DND-41 (cell line): ENCODE measurements around the gene NLRC4.

Experiments
- ATAC-seq: fragments of 200-7000 bp; cut with Tn5 transposase; 3 replicates; pipeline ENCODE4 v1.9.1; 2021; ENCODE audit warnings: low read depth; ENCODE audit not compliant: insufficient read depth
- DNase-seq: peaks from one replicate; pipeline ENCODE4 v3.0.0-alpha.2; 2020
- H2AFZ ChIP-seq: 2 replicates; pipeline ENCODE4 v1.6.0; 2012; ENCODE audit warnings: low read depth, low read length
- H3K27ac ChIP-seq: 2 replicates; pipeline ENCODE4 v1.5.1; 2012; ENCODE audit warnings: low read length, inconsistent platforms
- H3K27me3 ChIP-seq: fragments of 200-600 bp; sonication (generic); 2 replicates; pipeline ENCODE4 v1.6.0; 2012; ENCODE audit warnings: low read length, mild to moderate bottlenecking, inconsistent platforms; ENCODE audit not compliant: insufficient read depth, poor library complexity
- H3K36me3 ChIP-seq: 2 replicates; pipeline ENCODE4 v1.5.1; 2012; ENCODE audit warnings: low read length, inconsistent platforms; ENCODE audit not compliant: insufficient read depth
- H3K4me1 ChIP-seq: 2 replicates; pipeline ENCODE4 v1.5.1; 2012; ENCODE audit warnings: mild to moderate bottlenecking, low read length; ENCODE audit not compliant: insufficient read depth
- H3K4me2 ChIP-seq: 2 replicates; pipeline ENCODE4 v1.6.0; 2012; ENCODE audit warnings: mild to moderate bottlenecking, moderate library complexity, low read length, inconsistent platforms; ENCODE audit not compliant: insufficient read depth
- H3K4me3 ChIP-seq, 2 experiments: fragments of 200-600 bp in 1 of 2; shearing (Covaris generic) in 1 of 2; 2 replicates each; pipeline ENCODE4 v1.5.1; 2012 to 2016; ENCODE audit warnings: inconsistent platforms in 2 of 2, low read length in 2 of 2, mild to moderate bottlenecking in 2 of 2, low read depth in 1 of 2, moderate library complexity in 1 of 2
- H3K79me2 ChIP-seq: 2 replicates; pipeline ENCODE4 v1.6.0; 2012; ENCODE audit warnings: low read length, inconsistent platforms; ENCODE audit not compliant: insufficient read depth
- H3K9ac ChIP-seq: 2 replicates; pipeline ENCODE4 v1.6.0; 2012; ENCODE audit warnings: low read depth, mild to moderate bottlenecking, inconsistent platforms, low read length, moderate library complexity
- H3K9me3 ChIP-seq: 2 replicates; pipeline ENCODE4 v1.5.1; 2012; ENCODE audit warnings: low read length, moderate library complexity, mild to moderate bottlenecking, inconsistent platforms; ENCODE audit not compliant: insufficient read depth, severe bottlenecking
- H4K20me1 ChIP-seq: 2 replicates; pipeline ENCODE4 v1.6.0; 2012; ENCODE audit warnings: low read length; ENCODE audit not compliant: insufficient read depth
- EZH2 ChIP-seq: IDR thresholded peaks from 3 replicates; pipeline ENCODE4 v1.6.1; 2012; ENCODE audit warnings: borderline replicate concordance, low read depth, mild to moderate bottlenecking, moderate library complexity, low read length, inconsistent platforms; ENCODE audit not compliant: severe bottlenecking
- TF ChIP-seq, protein P1 (sequence below): IDR thresholded peaks from 2 replicates; pipeline ENCODE4 v1.5.1; 2012; ENCODE audit warnings: borderline replicate concordance, low read length, moderate library complexity, mild to moderate bottlenecking; ENCODE audit not compliant: poor library complexity, severe bottlenecking; ENCODE audit errors: extremely low read depth

Gene NLRC4

DNA sequence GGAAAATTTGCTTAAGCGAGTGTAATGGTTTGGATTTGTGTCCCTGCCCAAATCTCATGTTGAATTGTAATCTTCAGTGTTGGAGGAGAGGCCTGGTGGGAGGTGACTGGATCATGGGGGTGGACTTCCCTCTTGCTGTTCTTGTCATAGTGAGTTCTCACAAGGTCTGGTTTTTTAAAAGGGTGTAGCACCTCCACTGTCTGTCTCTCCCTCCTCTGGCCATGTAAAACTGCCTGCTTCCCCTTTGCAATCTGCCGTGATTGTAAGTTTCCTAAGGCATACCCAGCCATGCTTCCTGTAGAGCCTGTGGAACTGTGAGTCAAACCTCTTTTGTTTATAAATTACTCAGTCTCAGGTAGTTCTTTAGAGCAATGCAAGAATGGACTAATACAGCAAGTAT is 19.6 kb upstream of the NLRC4 start:
- peaks cover 6% of the 10 kb centered on the region; the same call in 1 of the 2 replicates for H4K20me1 ChIP-seq
- no peak for ATAC-seq
- H3K9me3 ChIP-seq: no peaks in the 10 kb centered on the region
- no peak overlapping the region for H3K27ac ChIP-seq
- no peak overlapping the region for H2AFZ ChIP-seq
- no peak for TF ChIP-seq EZH2
- TF ChIP-seq, protein P1, sequence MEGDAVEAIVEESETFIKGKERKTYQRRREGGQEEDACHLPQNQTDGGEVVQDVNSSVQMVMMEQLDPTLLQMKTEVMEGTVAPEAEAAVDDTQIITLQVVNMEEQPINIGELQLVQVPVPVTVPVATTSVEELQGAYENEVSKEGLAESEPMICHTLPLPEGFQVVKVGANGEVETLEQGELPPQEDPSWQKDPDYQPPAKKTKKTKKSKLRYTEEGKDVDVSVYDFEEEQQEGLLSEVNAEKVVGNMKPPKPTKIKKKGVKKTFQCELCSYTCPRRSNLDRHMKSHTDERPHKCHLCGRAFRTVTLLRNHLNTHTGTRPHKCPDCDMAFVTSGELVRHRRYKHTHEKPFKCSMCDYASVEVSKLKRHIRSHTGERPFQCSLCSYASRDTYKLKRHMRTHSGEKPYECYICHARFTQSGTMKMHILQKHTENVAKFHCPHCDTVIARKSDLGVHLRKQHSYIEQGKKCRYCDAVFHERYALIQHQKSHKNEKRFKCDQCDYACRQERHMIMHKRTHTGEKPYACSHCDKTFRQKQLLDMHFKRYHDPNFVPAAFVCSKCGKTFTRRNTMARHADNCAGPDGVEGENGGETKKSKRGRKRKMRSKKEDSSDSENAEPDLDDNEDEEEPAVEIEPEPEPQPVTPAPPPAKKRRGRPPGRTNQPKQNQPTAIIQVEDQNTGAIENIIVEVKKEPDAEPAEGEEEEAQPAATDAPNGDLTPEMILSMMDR: no peak
- H3K4me1 ChIP-seq: peaks cover 6% of the 10 kb centered on the region
- H3K4me2 ChIP-seq: no peak overlapping the region
- H3K36me3 ChIP-seq: peaks cover 32% of the 10 kb centered on the region
- peaks cover 92% of the 10 kb centered on the region for H3K79me2 ChIP-seq
- H3K27me3 ChIP-seq: no peaks in the 10 kb centered on the region
- H3K4me3 ChIP-seq: no peak overlapping the region
- no peak for DNase-seq
- no peak overlapping the region for H3K9ac ChIP-seq

- no peak for DNase-seq
- no peaks in the 10 kb centered on the region; the same call in 1 of the 2 replicates for H4K20me1 ChIP-seq
- H3K4me3 ChIP-seq: peak overlapping the region; percentile 52 to 85
- peaks cover 55% of the 10 kb centered on the region for H3K79me2 ChIP-seq
- H3K9ac ChIP-seq: peak overlapping the region; percentile 83
- H3K27ac ChIP-seq: peak overlapping the region; percentile 83
- H3K4me2 ChIP-seq: peak overlapping the region; percentile 78
- ATAC-seq: no peak
- TF ChIP-seq EZH2: no peak
- TF ChIP-seq, protein P1: no peak
- peaks cover 24% of the 10 kb centered on the region for H3K36me3 ChIP-seq
- H3K27me3 ChIP-seq: no peaks in the 10 kb centered on the region
- peak overlapping the region; percentile 82 for H2AFZ ChIP-seq
- no peaks in the 10 kb centered on the region for H3K9me3 ChIP-seq
- peaks cover 23% of the 10 kb centered on the region for H3K4me1 ChIP-seq
These were observed 13.8 kb upstream of the NLRC4 start for GRCh38 chr2:32278478-32278853.

GRCh38 chr2:32277674-32278477 is 13.2 kb upstream of the NLRC4 start, which contains the start of gene YIPF4:
Gene YIPF4, plus strand, starts transcription at chr2:32277904. Its CDS starts 252 bp downstream, at chr2:32278156.
- Histone ChIP-seq H3K27ac (peak within 1 kb of the TSS; percentile 87), H3K79me2 (peaks cover 49% of the 10 kb centered on the region), H3K27me3 (no peaks in the 10 kb centered on the region), H3K9me3 (no peaks in the 10 kb centered on the region), H3K4me1 (peaks cover 23% of the 10 kb centered on the region), H3K36me3 (peaks cover 18% of the 10 kb centered on the region), H3K4me3 (peak within 1 kb of the TSS; percentile 52 to 85), H3K9ac (peak within 1 kb of the TSS; percentile 83), H2AFZ (peak within 1 kb of the TSS; percentile 87), H3K4me2 (peak within 1 kb of the TSS; percentile 78), H4K20me1 (no peaks in the 10 kb centered on the region)
- DNase-seq: peak; percentile 94
- peak; percentile 100 for ATAC-seq
- TF ChIP-seq, protein P1: no peak
- no peak for TF ChIP-seq EZH2
